ENCODE measurements around the gene FAM83E.
A peak's percentile ranks its signal among the peaks of the same experiment; 100 is the strongest.
"Not testable (repeated sequence)": the region's sequence is repeated elsewhere in the genome, so short reads cannot be mapped to it uniquely, and the experiment has no call there.

FAM83E gene

DNA sequence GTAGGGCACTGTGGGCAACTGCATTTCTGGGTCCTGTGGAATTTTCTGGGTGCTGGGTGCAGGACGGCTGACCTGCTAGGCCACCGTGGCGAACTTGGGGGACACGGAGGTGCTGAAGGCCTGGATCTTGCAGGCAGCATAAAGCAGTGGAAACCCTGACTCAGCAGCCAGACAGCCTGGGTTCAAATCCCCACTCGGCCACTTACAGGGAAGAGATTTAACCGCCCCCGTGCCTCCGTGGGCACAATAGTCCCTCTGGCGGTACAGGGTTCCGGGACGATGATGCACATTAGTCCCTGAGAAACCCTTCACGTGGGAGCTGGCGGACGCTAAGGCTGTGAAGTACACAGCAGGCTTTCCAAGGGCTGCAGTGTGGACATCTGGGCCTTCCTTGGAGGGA is 3.0 kb downstream of the FAM83E start:
- no peak for DNase-seq (ENCODE audit: low read depth)

DNA sequence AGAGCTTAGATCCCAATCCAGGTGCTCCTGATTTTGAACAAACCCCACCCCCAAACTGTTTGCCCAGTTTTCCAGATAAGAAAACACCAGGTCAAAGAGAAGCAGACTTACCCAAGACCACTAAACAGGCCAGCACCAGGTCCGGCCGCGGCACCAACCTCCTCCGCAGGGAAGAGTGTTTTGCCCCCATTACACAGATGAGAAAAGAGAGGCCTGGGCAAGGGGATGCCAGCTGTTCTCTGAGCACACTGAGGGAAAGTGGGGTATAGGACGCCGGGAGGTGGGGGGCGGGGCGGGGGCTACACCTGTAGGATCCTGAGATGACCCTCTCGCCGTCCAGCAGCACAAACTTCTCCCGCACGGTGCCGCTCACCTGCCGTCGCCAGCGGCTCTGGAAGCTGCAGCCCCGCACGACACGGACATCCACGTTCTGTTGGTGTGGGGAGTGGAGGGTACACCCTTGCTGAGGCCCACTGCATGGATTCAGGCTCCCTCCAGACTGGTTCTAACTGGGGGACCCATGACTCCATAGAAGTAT is 5.2 kb downstream of the FAM83E start:
- DNase-seq (ENCODE audit: low read depth) = no peak

DNA sequence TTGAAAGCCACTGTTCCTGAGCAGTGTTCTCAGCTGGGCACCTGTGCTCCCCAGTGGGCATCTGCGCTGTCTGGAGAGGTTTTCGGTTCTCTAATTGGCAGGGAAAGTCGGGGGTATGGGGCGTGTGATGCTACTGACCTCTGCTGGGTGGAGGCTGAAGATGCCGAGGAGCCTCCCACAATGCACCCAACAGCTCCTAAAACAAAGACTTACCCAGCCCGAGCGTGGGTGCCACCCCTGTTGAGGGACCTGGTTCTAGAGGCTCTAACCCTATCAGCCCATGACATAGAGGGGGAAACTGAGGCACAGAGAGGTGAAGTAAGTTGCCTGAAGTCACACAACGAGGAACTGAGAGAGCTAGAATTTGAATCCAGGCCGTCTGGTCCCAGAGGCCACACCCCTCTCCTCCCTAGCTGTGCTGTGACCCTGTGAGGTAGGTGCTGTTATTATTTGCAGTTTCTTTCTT is 6.0 kb downstream of the FAM83E start:
- DNase-seq (ENCODE audit: low read depth) = no peak

DNA sequence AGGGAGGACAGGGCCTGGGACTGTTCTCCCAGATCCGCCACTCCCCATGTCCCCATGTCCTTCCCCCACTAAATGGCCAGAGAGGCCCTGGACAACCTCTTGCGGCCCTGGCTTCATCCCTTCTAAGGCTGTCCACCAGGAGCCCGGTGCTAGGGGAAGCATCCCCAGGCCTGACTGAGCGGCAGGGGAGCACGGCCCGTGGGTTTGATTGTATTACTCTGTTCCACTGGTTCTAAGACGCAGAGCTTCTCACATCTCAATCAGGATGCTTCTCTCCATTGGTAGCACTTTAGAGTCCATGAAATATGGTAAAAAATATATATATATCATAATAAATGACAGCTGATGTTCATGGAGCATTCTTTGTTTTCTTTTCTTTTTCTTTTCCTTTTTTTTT is 7.5 kb downstream of the FAM83E start:
- DNase-seq (ENCODE audit: low read depth) = no peak

DNA sequence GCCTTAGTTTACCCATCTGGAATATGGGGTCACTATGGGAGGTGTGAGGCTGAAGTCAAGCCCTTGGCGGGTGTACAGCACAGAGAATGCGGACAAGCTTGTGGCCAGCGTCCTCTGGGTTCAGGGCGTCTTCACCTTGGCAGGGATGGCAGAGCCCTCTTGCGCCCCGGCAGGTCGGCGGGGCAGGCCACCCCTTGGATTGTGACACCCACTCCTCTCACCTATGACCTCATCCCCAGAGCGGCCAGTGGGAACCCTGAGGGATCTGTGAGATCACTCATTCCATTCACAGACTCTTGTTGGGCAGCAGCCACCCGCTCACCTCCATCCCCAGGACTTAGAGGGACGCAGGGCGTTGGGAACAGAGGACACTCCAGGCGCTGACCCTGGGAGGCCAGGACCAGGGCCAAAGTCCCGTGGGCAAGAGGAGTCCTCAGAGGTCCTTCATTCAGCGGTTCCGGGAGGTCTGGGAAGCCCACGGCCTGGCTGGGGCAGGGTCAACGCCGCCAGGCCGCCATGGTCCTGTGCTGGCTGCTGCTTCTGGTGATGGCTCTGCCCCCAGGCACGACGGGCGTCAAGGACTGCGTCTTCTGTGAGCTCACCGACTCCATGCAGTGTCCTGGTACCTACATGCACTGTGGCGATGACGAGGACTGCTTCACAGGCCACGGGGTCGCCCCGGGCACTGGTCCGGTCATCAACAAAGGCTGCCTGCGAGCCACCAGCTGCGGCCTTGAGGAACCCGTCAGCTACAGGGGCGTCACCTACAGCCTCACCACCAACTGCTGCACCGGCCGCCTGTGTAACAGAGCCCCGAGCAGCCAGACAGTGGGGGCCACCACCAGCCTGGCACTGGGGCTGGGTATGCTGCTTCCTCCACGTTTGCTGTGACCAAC is 8.2 kb downstream of the FAM83E start, which contains the start of gene SPACA4:
Gene SPACA4 (plus strand): TSS at position 280 of the 896 bp plus-strand sequence. CDS start 237 bp downstream, at position 517.
- DNase-seq (ENCODE audit: low read depth) = no peak

DNA sequence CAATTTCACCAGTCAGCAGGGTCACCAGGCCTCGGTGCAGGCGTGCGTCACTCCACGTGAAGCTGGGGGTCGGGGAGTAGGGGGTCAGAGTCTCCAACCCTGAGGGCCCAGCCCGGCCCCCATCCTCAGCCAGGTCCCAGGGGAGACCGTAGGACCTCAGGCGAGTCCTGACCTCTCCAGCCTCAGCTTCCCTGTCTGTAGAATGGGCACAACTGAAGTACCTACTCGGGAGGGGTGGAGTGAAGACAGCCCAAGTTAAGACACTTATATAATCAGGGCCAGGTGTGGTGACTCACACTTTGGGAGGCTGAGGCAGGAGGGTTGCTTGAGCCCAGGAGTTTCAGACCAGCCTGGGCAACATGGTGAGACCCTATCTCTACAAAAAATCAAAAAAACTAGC is 11.0 kb downstream of the FAM83E start:
- no peak for DNase-seq (ENCODE audit: low read depth)

DNA sequence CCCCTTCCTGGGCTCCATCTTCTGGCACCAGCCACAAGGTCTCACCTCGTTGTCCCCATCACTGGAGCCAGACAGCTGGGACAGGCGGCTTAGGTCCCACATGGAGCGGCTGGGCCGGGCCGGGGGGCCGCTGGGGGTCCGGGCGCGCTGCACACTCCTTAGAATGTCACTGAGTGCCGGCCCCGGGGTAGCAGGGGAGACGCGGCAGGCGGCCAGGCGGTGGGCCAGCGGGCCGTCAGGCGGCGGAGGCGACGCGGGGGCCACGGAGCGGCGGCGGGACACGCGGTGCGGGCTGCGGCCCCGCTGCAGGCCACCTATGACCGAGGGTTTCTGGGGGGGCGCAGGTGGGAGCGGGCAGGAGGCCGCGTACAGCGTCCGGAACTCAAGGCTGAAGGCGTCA is 11.4 kb downstream of the FAM83E start:
- no peak for DNase-seq (ENCODE audit: low read depth)

DNA sequence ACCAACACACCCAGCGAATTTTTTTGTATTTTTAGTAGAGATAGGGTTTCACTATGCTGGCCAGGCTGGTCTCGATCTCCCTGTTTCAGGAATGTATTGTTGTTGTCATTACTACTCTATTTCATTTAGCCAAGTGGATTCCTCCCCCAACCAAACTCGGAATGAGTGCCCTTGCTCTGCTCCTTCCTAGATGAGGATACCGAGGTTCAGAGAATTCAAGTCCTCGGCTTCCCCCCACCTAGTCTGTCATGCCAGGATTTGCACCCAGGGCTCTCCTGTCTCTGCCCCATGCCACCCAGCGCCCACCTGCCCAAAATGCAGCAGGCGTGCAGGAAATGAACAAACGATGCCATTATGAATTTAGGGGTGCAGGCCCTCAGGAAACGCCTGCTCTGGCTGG is 11.9 kb downstream of the FAM83E start:
- no peak for DNase-seq (ENCODE audit: low read depth)

DNA sequence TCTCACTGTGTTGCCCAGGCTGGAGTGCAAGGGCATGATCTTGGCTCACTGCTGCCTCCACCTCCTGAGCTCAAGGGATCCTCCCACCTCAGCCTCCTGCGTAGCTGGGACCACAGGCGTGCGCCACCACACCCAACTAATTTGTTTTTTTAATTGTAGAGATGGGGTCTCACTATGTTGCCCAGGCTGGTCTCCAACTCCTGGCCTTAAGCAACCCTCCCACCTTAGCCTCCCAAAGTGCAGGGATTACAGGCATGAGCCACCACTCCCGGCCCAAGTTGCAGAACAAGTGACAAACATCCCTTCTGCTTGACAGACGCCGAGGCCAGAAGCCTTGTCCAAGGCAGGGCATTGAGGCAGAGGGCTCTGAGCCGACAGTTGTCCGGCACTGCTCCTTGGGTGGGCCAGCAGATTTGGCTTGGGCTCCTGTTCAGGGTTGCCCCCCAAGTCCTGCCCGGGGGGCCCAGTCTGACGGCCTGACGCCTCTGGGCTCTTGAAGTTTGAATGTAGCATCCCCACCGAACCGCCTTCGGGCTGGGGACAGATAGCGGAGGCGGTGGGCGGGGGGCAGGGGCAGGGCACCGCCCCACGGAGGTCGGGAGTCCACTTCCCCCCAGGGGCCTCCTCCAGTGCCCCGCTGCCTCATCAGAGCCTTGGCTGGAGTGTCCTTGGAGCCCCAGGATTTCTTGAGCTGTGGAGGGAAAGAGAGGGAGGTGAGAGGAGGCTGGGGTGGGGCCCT is 14.0 kb downstream of the FAM83E start:
- DNase-seq (ENCODE audit: low read depth) = no peak

DNA sequence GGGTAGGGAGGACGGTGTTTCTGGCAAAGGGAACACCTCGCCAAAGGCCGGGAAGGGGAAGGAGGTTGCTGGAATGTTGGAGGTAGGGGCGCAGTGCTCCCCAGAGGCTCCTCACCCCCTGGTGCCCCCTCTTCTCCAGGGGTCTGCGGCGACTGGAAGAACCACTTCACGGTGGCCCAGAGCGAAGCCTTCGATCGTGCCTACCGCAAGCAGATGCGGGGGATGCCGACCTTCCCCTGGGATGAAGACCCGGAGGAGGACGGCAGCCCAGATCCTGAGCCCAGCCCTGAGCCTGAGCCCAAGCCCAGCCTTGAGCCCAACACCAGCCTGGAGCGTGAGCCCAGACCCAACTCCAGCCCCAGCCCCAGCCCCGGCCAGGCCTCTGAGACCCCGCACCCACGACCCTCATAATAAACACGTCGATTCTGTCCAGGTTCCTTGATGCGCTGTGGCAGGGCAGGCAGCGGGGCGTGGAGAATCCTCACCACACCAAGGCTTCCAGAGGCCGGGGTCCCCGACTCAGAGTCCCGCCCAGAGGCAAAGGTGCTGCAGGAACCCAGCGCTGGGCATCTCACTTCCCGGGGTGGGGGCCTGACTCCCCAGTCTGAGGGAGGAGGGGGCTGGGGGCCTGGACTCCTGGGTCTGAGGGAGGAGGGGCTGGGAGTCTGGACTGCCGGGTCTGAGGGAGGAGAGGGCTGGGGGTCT is 15.7 kb downstream of the FAM83E start:
- DNase-seq (ENCODE audit: low read depth) = no peak

DNA sequence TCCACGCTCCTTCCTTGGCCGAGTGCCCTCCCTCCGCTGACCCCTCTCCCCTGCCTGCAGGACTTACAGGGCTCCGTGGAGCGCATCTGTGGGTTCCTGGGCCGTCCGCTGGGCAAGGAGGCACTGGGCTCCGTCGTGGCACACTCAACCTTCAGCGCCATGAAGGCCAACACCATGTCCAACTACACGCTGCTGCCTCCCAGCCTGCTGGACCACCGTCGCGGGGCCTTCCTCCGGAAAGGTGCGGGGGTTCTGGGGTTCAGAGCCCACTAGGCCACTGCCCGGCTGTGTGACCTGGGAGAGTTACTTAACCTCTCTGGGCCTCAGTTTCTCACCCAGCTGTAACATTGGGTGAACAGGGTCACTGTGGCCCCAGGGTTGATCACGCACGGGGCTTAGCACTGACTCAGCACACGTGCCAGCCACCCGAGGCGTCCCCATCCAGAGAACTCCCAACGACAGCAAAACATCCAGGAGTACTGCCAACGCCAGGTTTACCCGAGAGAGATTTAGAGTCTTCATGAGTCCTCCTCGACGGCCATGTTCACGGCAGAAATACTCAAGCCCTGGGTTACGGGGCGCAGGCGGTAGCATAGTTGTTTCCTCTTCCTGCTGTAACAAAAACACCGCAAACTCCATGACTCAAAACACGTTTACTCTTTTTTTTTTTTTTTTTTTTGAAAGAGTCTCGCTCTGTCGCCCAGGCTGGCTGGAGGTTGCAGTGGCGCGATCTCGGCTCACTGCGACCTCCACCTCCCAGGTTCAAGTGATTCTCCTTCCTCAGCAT is 18.0 kb downstream of the FAM83E start:
- no peak for DNase-seq (ENCODE audit: low read depth)

DNA sequence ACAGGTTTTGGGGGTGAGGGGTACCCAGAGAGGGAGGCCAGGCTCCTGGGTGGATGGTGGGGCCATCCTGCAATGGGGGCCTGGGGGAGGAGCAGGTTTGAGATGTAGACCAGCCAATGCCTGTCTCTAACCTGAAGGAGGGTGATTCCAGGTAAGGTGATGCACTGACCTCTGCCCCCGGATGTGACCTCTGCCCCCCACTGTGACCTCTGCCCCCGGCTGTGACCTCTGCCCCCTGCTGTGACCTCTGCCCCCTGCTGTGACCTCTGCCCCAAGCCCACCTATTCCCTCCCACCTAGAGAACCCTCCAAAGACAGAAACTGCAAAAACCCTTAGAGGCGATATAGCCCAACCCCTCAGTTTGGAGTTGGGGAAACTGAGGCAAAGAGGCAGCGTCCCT is 18.6 kb downstream of the FAM83E start:
- DNase-seq (ENCODE audit: low read depth) = no peak

DNA sequence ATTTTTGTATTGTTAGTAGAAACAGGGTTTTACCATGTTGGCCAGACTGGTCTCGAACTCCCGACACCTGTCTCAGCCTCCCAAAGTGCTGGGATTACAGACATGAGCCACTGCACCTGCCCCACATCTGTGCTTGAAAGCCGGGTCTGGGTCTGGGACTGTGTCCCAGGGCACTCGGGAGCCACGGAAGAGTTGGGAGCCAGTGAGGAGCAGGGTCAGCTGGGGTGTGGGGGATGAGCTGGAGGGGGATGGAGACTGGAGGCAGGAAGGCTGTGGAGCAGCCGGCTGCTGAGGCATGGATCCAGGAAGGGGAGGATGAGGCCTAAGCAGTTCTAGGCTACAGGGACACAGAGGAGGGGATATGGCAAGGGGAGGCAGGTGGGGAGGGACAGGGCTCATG is 19.0 kb downstream of the FAM83E start:
- DNase-seq (ENCODE audit: low read depth) = no peak

DNA sequence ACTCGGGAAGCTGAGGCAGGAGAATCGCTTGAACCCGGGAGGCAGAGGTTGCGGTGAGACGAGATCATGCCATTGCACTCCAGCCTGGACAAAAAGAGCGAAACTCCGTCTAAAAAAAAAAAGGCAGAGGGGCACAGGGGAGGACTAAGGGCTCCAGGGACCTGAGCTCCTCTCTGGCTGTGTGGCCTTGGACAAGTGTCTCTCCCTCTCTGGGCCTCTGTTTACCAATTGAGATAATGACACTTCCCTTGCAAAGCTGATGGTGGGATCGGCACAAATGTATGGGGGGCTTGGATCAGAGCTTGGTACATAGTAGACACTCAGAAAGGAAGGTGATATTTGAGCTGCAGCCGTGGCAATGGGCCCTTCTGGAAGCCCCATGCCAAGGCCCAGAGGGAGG is 19.7 kb downstream of the FAM83E start:
- no peak for DNase-seq (ENCODE audit: low read depth)

DNA sequence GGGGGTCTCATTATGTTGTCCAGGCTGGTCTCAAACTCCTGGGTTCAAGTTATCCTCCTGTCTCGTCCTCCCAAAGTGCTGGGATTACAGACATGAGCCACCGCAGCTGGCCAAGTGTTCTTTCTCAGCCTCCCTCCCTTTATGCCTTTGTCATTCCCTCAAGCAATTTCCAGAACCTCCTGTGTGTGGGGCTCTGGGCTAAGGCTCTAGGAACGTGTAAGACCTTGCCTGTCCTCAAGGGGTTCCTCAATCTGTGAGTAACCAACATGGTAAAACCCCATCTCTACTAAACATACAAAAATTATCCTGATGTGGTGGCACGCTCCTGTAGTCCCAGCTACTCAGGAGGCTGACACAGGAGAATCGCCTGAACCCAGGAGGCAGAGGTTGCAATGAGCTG is 23.9 kb downstream of the FAM83E start:
- no peak for DNase-seq (ENCODE audit: low read depth)

DNA sequence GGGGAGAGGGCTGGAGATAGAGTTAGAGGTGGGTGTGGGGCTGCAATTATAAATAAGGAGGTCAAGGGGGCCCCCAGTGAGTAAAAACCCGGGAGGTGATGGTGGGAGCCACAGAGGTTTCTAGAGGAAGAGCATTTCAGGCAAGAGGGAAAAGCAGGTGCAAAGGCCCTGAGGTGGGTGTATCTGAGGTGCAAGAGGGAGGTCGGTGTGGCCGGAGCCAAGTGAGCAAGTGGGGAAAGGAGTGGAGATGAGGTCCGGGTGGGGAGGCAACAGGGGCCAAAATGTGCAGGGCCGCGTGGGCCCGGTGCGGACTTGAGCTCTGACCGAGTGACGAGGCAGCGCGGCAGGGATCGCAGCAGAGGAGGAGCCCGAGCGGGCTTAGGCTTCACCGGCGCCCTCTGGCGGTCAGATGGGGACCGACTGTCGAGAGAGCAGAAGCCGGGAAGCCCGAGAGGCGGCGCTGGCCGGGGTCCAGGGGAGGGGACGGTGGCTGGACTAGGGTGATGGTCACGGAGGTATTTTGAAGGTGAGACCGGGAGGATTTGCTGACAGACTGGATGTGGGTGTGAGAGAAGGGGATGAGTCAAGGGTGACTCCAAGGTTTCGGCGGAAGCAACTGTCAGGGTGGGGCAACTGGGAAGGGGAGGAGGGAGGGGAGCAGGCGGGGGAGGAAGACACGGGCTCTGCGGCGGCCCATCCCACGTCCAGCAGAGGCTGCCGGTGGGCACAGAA is 26.0 kb downstream of the FAM83E start:
- peak; percentile 66 for DNase-seq (ENCODE audit: low read depth)

DNA sequence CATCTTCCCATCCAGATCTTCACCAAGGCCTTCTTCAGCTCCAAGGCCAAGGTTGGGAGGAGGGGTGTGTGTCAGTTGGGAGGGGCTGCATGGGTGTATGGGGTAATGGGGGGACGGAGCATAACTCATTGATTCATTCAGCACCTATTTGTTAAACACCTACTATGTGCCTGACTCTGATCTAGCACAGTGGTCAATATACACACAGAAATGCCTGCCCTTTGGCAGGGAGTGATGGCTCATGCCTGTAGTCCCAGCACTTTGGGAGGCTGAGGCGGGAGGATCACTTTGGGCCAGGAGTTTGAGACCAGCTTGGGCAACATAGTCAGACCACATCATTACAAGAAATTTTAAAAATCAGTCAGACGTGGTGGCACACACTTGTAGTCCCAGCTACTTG is 27.5 kb downstream of the FAM83E start:
- DNase-seq (ENCODE audit: low read depth) = no peak

DNA sequence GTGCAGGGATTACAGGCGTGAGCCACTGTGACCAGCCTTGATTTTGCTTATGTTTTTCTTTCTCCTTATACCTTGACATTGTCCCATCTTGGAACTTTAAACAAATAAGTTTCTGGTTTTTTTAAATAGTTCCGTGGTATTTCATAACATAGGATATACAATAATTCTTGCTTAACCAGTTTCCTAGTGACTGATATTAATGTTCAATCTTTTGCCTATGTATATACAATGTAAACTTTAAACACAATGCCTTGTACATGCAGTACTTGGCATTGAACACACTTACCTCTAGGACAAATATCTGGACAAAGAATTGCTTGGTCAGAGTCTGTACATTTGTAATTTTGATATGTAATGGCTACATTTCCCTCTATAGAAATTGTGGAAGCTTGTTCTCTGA is 32.7 kb downstream of the FAM83E start:
- DNase-seq (ENCODE audit: low read depth) = no peak

DNA sequence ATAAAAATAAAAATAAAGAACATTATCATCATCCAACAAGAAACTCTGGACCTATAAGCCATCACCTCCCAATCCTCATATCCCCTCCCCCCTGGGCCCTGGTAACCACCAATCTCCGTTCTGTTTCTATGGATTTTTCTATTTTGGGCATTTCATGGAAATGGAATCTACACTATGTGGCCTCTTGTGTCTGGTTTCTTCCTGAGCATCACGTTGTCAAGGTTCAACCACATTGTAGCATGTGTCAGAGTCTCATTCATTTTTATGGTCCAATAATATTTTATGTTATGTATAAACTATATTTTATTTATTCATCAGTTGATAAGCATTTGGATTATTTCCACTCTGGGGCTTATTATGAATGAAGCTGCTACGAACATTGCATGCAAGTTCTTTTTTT is 36.0 kb downstream of the FAM83E start:
- DNase-seq (ENCODE audit: low read depth) = no peak

DNA sequence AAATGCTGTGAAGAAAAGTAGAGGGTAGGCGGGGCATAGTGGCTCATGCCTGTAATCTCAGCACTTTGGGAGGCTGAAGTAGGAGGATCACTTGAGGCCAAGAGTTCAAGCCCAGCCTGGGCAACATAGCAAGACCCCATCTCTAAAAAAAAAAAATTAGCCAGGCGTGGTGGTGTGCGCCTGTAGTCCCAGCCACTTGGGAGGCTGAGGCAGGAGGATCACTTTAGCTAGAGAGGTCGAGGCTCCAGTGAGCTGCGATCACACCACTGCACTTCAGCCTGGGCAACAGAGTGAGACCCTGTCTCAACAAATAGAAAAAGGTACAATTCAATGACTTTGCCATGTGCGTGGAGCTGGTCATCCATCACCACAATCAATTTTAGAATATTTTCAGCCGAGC is 37.0 kb downstream of the FAM83E start:
- DNase-seq (ENCODE audit: low read depth) = not testable (repeated sequence)
